Hematopoietic multipotent progenitor cell treated with erythropoietin and hydrocortisone succinate and interleukin-3 and kit ligand, for 8 days (in vitro differentiated cells): Measurements from ENCODE around the gene NOL12.
"Not testable (repeated sequence)": the region's sequence is repeated elsewhere in the genome, so short reads cannot be mapped to it uniquely, and the experiment has no call there.

Experiments used
- DNase-seq: peaks from one replicate; pipeline ENCODE4 v3.0.0-alpha.2; 2015

Gene NOL12

GRCh38 chr22:37716708-37717107, 30.6 kb downstream of the NOL12 start:
- DNase-seq, result no peak

- not testable (repeated sequence) for DNase-seq
Measured at GRCh38 chr22:37717235-37717634, 31.1 kb downstream of the NOL12 start.

- not testable (repeated sequence) for DNase-seq
Measured at GRCh38 chr22:37717746-37718305, 31.7 kb downstream of the NOL12 start.

GRCh38 chr22:37725551-37726240, 39.6 kb downstream of the NOL12 start:
- DNase-seq, result no peak

GRCh38 chr22:37726241-37726887, 40.2 kb downstream of the NOL12 start:
- no peak for DNase-seq

GRCh38 chr22:37728620-37729019, 42.5 kb downstream of the NOL12 start:
- no peak for DNase-seq

- peak; percentile 45 for DNase-seq
Measured at GRCh38 chr22:37731804-37732471, 45.8 kb downstream of the NOL12 start.

- DNase-seq, result no peak
Measured at GRCh38 chr22:37732699-37733607, 46.8 kb downstream of the NOL12 start.

GRCh38 chr22:37733625-37734401, 47.7 kb downstream of the NOL12 start:
- no peak for DNase-seq

- DNase-seq, result no peak
Measured at GRCh38 chr22:37734402-37734700, 48.2 kb downstream of the NOL12 start.

GRCh38 chr22:37734964-37735451, 48.9 kb downstream of the NOL12 start:
- no peak for DNase-seq

GRCh38 chr22:37739035-37739434, 52.9 kb downstream of the NOL12 start:
- DNase-seq, result no peak

- peak; percentile 11 for DNase-seq
Measured at GRCh38 chr22:37739611-37740049, 53.5 kb downstream of the NOL12 start.

GRCh38 chr22:37740455-37741311, 54.5 kb downstream of the NOL12 start:
- DNase-seq, result no peak

GRCh38 chr22:37741312-37741795, 55.2 kb downstream of the NOL12 start:
- DNase-seq, result no peak

GRCh38 chr22:37742376-37743171, 56.4 kb downstream of the NOL12 start:
- no peak for DNase-seq
